H1 (cell line): Measurements from ENCODE around the gene UBQLN4. TPM values are rescaled to one million over a fixed set of nuclear protein-coding genes. Genes with fewer than 3 reads are reported as not detected.

Source experiments
- CTCF ChIA-PET: fragments of 300-600 bp; sonication (Branson Sonifier 250); formaldehyde crosslinking; loops from one replicate; lab custom pipeline; 2021; ENCODE audit not compliant: partially characterized antibody; lab: Charles Lee
- POLR2A ChIA-PET: fragments of 300-600 bp; sonication (Branson Sonifier 250); formaldehyde crosslinking; loops from one replicate; lab custom pipeline; 2021; ENCODE audit warnings: inconsistent platforms; ENCODE audit not compliant: partially characterized antibody; lab: Charles Lee
- DNase-seq, 2 experiments: peaks; one replicate each; pipeline versions ENCODE4 v3.0.0 to v3.0.0-alpha.2; 2010 to 2022; ENCODE audit warnings: low spot score in 2 of 2, low read depth in 1 of 2, mixed read lengths in 1 of 2
- FAIRE-seq: peaks from 2 replicates; lab custom pipeline; 2011; peaks lifted over from hg19 to GRCh38; lab: Jason Lieb, UNC
- H2AFZ ChIP-seq: 2 replicates; pipeline ENCODE4 v1.8.1; 2012; ENCODE audit warnings: low read length, inconsistent platforms
- H2AK5ac ChIP-seq: 2 replicates; pipeline ENCODE4 v1.6.1; 2013; ENCODE audit warnings: low read depth, low read length
- H2BK120ac ChIP-seq: replicated peaks from 2 replicates; pipeline ENCODE3; 2013; ENCODE audit warnings: low read depth, low read length, inconsistent platforms
- H2BK12ac ChIP-seq: 2 replicates; pipeline ENCODE4 v1.6.1; 2013; ENCODE audit warnings: low read depth, low read length
- H2BK15ac ChIP-seq: 2 replicates; pipeline ENCODE4 v1.6.1; 2013; ENCODE audit warnings: low read length
- H2BK20ac ChIP-seq: 2 replicates; pipeline ENCODE4 v1.6.1; 2013; ENCODE audit warnings: low read length
- H2BK5ac ChIP-seq: 2 replicates; pipeline ENCODE4 v1.6.1; 2013; ENCODE audit warnings: low read depth, low read length
- H3K14ac ChIP-seq: 2 replicates; pipeline ENCODE4 v1.6.1; 2013; ENCODE audit warnings: inconsistent platforms; ENCODE audit not compliant: insufficient read length
- H3K18ac ChIP-seq: 2 replicates; pipeline ENCODE4 v1.6.1; 2013; ENCODE audit warnings: low read length; ENCODE audit errors: extremely low read depth
- H3K23ac ChIP-seq: 2 replicates; pipeline ENCODE4 v1.6.1; 2013; ENCODE audit warnings: inconsistent platforms; ENCODE audit not compliant: insufficient read length
- H3K23me2 ChIP-seq: 2 replicates; pipeline ENCODE4 v1.6.1; 2013; ENCODE audit warnings: low read depth, low read length
- H3K27ac ChIP-seq: 2 replicates; pipeline ENCODE4 v1.6.1; 2011; ENCODE audit warnings: low read depth, low read length, inconsistent platforms
- H3K27me3 ChIP-seq, 4 experiments: replicated peaks in 1 of 4; 1 replicate in 1 of 4; 2 replicates in 3 of 4; pipeline versions ENCODE4 v1.6.1 to v1.8.1; 2011 to 2013; ENCODE audit warnings: low read length in 3 of 4, mild to moderate bottlenecking in 3 of 4, inconsistent platforms in 2 of 4, mixed read lengths in 2 of 4, moderate library complexity in 1 of 4; ENCODE audit not compliant: control insufficient read depth in 3 of 4, insufficient read depth in 3 of 4; ENCODE audit errors: extremely low read depth in 1 of 4
- H3K36me3 ChIP-seq, 4 experiments: 2 replicates each; pipeline versions ENCODE4 v1.6.1 to v1.8.1; 2011 to 2013; ENCODE audit warnings: mild to moderate bottlenecking in 4 of 4, low read length in 3 of 4, moderate library complexity in 2 of 4, control low read depth in 1 of 4, inconsistent platforms in 1 of 4; ENCODE audit not compliant: insufficient read depth in 4 of 4, control insufficient read depth in 2 of 4
- H3K4ac ChIP-seq: replicated peaks from 2 replicates; pipeline ENCODE3; 2013; ENCODE audit warnings: low read length, low read depth, mixed read lengths, inconsistent platforms; ENCODE audit not compliant: insufficient read length
- H3K4me1 ChIP-seq, 4 experiments: replicated peaks in 1 of 4; 1 replicate in 1 of 4; 2 replicates in 3 of 4; pipeline versions ENCODE4 v1.6.1 to v1.8.1; 2011 to 2013; ENCODE audit warnings: low read length in 3 of 4, inconsistent platforms in 2 of 4, mixed read lengths in 1 of 4; ENCODE audit not compliant: insufficient read depth in 4 of 4, control insufficient read depth in 3 of 4
- H3K4me2 ChIP-seq, 2 experiments: 2 replicates each; pipeline versions ENCODE4 v1.6.1 to v1.8.1; 2011 to 2013; ENCODE audit warnings: low read depth in 2 of 2, low read length in 2 of 2, control low read depth in 1 of 2, inconsistent platforms in 1 of 2, mild to moderate bottlenecking in 1 of 2; ENCODE audit not compliant: insufficient read depth in 1 of 2
- H3K4me3 ChIP-seq, 4 experiments: fragments of 200-600, 300-600 bp in 1 of 4; sonication (generic), shearing (Covaris generic), sonication (Bioruptor Twin) in 1 of 4; 2 replicates each; pipeline versions ENCODE4 v1.5.1 to v1.8.1; 2011 to 2016; ENCODE audit warnings: low read length in 4 of 4, low read depth in 3 of 4, control low read depth in 2 of 4, inconsistent platforms in 2 of 4, mild to moderate bottlenecking in 2 of 4, mixed read lengths in 1 of 4, moderate library complexity in 1 of 4; ENCODE audit not compliant: insufficient read depth in 2 of 4; ENCODE audit errors: extremely low read depth in 1 of 4
- H3K56ac ChIP-seq: replicated peaks from 2 replicates; pipeline ENCODE3; 2013; ENCODE audit warnings: low read depth, mild to moderate bottlenecking, mixed read lengths, low read length, inconsistent platforms; ENCODE audit not compliant: insufficient read length
- H3K79me1 ChIP-seq: 2 replicates; pipeline ENCODE4 v1.6.1; 2013; ENCODE audit warnings: low read depth, low read length, control low read depth
- H3K79me2 ChIP-seq, 2 experiments: 2 replicates each; pipeline versions ENCODE4 v1.6.1 to v1.8.1; 2012 to 2013; ENCODE audit warnings: low read length in 2 of 2, mild to moderate bottlenecking in 2 of 2, inconsistent platforms in 1 of 2; ENCODE audit not compliant: insufficient read depth in 2 of 2, control insufficient read depth in 1 of 2
- H3K9ac ChIP-seq, 4 experiments: replicated peaks in 1 of 4; 1 replicate in 1 of 4; 2 replicates in 3 of 4; pipeline versions ENCODE4 v1.6.1 to v1.8.1; 2011 to 2013; ENCODE audit warnings: low read depth in 3 of 4, low read length in 3 of 4, control low read depth in 2 of 4, mild to moderate bottlenecking in 2 of 4, moderate library complexity in 2 of 4, inconsistent platforms in 1 of 4; ENCODE audit errors: extremely low read depth in 1 of 4
- H3K9me3 ChIP-seq, 2 experiments: 2 replicates each; pipeline versions ENCODE4 v1.6.1 to v1.8.1; 2012 to 2013; ENCODE audit warnings: mild to moderate bottlenecking in 2 of 2, moderate library complexity in 2 of 2, control low read depth in 1 of 2, inconsistent platforms in 1 of 2, low read depth in 1 of 2, low read length in 1 of 2, mixed read lengths in 1 of 2; ENCODE audit not compliant: insufficient read depth in 2 of 2
- H4K20me1 ChIP-seq, 2 experiments: replicated peaks in 1 of 2; 2 replicates each; pipeline versions ENCODE3 to v1.8.1; 2011 to 2013; ENCODE audit warnings: inconsistent platforms in 2 of 2, low read length in 2 of 2, mild to moderate bottlenecking in 1 of 2; ENCODE audit not compliant: insufficient read depth in 2 of 2, control insufficient read depth in 1 of 2
- H4K5ac ChIP-seq: 2 replicates; pipeline ENCODE4 v1.6.1; 2013; ENCODE audit warnings: low read length, low read depth, mixed read lengths, inconsistent platforms; ENCODE audit not compliant: insufficient read length
- H4K8ac ChIP-seq: 2 replicates; pipeline ENCODE4 v1.8.0; 2013; ENCODE audit warnings: mild to moderate bottlenecking, moderate library complexity, low read length, inconsistent platforms; ENCODE audit not compliant: insufficient read depth; ENCODE audit errors: extremely low read depth
- H4K91ac ChIP-seq: replicated peaks from 2 replicates; pipeline ENCODE3; 2013; ENCODE audit warnings: low read length, mixed read lengths, inconsistent platforms; ENCODE audit not compliant: insufficient read length
- EGR1 ChIP-seq: IDR thresholded peaks from 2 replicates; pipeline ENCODE4 v1.6.1; 2011; ENCODE audit warnings: low read depth, low read length, borderline replicate concordance
- WGBS, 2 experiments: shearing (Covaris generic) in 1 of 2; methylation state at CpG; one replicate each; pipeline versions ENCODE4 v1.1.6 to v1.1.7; 2013 to 2015; ENCODE audit warnings: low lambda C conversion rate in 2 of 2, mixed read lengths in 2 of 2, inconsistent platforms in 1 of 2, low coverage in 1 of 2, missing lambda C conversion rate in 1 of 2; ENCODE audit not compliant: insufficient replicate concordance in 2 of 2, insufficient coverage in 1 of 2, insufficient read length in 1 of 2; ENCODE audit errors: extremely low coverage in 1 of 2, missing lambda C conversion rate in 1 of 2; 5-methylcytosine and 5-hydroxymethylcytosine counted together
- polyA plus RNA-seq, 7 experiments: library from polyadenylated mRNA; depleted of rRNA in 3 of 7; stranded (reverse) in 5 of 7; unstranded in 2 of 7; fragments of >200 nt in 5 of 7; fragments of 200-250 nt in 2 of 7; gene quantifications; 1 replicate in 5 of 7; 2 replicates in 1 of 7; 4 replicates in 1 of 7; pipeline versions ENCODE4 v1.2.1 to v1.2.3, GENCODE V29; 2011 to 2013; ENCODE audit warnings: missing spikeins in 2 of 7, mixed read lengths in 2 of 7
- total RNA-seq: library from RNA; stranded (reverse); fragmentation: NEBNext Ultra II Directional; extraction: Animal tissue kit (Norgen Biotek cat#: 25700); gene quantifications from 2 replicates; pipeline ENCODE4 v1.2.1, GENCODE V29; 2021
- TF ChIP-seq, protein P1 (sequence below): IDR thresholded peaks from 2 replicates; pipeline ENCODE4 v1.6.1; 2011; ENCODE audit warnings: low read depth, mild to moderate bottlenecking, low read length; ENCODE audit not compliant: insufficient read depth

UBQLN4 gene
- total and polyA plus RNA-seq, 2 of the 8 experiments (the other 6 are each of a cell fraction or from before 2014, with no cell fraction given): 37.7 to 52.0 TPM

DNA sequence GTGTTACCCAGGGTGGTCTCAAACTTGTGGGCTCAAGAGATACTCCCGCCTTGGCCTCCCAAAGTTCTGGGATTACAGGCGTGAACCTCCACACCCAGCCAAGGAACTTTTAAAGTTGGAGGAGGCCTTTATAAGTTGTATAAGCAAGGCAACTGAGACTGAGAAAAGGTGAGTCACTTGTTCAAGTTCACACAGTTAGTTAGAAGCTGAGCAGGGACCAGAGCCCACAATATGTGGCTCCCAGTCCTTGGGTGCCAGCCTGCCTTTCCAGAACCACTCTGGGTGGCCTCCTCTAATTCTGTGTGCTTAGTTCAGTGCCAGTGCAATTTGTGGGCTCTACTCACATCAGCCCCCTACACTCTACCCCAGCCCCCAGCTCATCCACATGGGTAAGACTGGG, 11.0 kb upstream of the UBQLN4 start:
- no peak overlapping the region for H2BK12ac ChIP-seq
- CTCF ChIA-PET: interaction anchor here (0.7 to 10.0 kb wide), 21 partner anchors 8 to 126 kb away, joined by 3 to 139 read pairs (median 9); partner anchors contain the start of genes ARHGEF2, LAMTOR2 and UBQLN4
- no peak overlapping the region for H2BK5ac ChIP-seq
- TF ChIP-seq EGR1: no peak
- TF ChIP-seq, protein P1, sequence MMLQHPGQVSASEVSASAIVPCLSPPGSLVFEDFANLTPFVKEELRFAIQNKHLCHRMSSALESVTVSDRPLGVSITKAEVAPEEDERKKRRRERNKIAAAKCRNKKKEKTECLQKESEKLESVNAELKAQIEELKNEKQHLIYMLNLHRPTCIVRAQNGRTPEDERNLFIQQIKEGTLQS: no peak
- peaks cover 0 to 4% of the 10 kb centered on the region in 2 experiments; a peak in 1 of 4 replicates for H3K79me2 ChIP-seq
- 0 out of 8 replicates have a peak, but pooled peaks cover 0 to 2% (median 0%) of the 10 kb centered on the region in 4 experiments for H3K36me3 ChIP-seq
- H3K79me1 ChIP-seq: no peaks in the 10 kb centered on the region
- H3K23me2 ChIP-seq: peaks cover 6% of the 10 kb centered on the region
- no peak overlapping the region for H3K23ac ChIP-seq
- no peak overlapping the region for H3K56ac ChIP-seq
- FAIRE-seq (no peak), DNase-seq (no peak)
- no peak overlapping the region for H3K14ac ChIP-seq
- no peak overlapping the region for H3K4me3 ChIP-seq
- no peak overlapping the region for H4K5ac ChIP-seq
- H4K91ac ChIP-seq: no peak overlapping the region
- no peak overlapping the region for H2BK20ac ChIP-seq
- 90% methylated on average over 2 of the region's 2 CpGs; no CpG with 5 or more reads in 1 of the 2 experiments for WGBS, 2 experiments
- H2AK5ac ChIP-seq: no peak overlapping the region
- no peaks in the 10 kb centered on the region for H3K27me3 ChIP-seq
- no peak overlapping the region for H2BK15ac ChIP-seq
- no peak overlapping the region for H2BK120ac ChIP-seq
- no peak overlapping the region for H3K18ac ChIP-seq
- POLR2A ChIA-PET: interaction anchor here (0.7 to 7.3 kb wide), 8 partner anchors 11 to 133 kb away, joined by 3 to 37 read pairs (median 6); partner anchors contain the start of genes ARHGEF2, LAMTOR2, MEX3A and UBQLN4
- peaks cover 0 to 20% (median 11%) of the 10 kb centered on the region in 4 experiments; a peak in 6 of 7 replicates for H3K4me1 ChIP-seq
- no peak overlapping the region for H3K27ac ChIP-seq
- H3K4ac ChIP-seq: no peak overlapping the region
- peaks cover 3 to 12% of the 10 kb centered on the region in 2 experiments for H4K20me1 ChIP-seq
- H2AFZ ChIP-seq: no peak overlapping the region
- H3K4me2 ChIP-seq: no peak overlapping the region
- H3K9ac ChIP-seq: no peak overlapping the region
- H4K8ac ChIP-seq: no peak overlapping the region
- H3K9me3 ChIP-seq: no peaks in the 10 kb centered on the region
